CD4-positive, alpha-beta T cell treated with Interleukin-1 beta for 1 hour (primary cell): Measurements from ENCODE around the gene HAPLN2.
A peak's percentile ranks its signal among the peaks of the same experiment; 100 is the strongest.

Source experiments
- DNase-seq, 2 donors: peaks; one replicate each; pipeline ENCODE4 v3.0.0-alpha.2; 2020 to 2022

The HAPLN2 gene

DNA sequence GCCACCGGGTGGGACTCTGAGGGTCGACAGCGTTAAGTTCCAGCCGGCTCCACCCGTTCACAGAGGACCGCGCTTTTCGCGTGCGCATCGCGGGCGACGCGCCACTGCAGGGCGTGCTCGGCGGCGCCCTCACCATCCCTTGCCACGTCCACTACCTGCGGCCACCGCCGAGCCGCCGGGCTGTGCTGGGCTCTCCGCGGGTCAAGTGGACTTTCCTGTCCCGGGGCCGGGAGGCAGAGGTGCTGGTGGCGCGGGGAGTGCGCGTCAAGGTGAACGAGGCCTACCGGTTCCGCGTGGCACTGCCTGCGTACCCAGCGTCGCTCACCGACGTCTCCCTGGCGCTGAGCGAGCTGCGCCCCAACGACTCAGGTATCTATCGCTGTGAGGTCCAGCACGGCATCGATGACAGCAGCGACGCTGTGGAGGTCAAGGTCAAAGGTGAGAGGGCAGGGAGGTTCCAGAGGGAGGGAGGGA is 27.6 kb downstream of the HAPLN2 start:
- no peak for DNase-seq

DNA sequence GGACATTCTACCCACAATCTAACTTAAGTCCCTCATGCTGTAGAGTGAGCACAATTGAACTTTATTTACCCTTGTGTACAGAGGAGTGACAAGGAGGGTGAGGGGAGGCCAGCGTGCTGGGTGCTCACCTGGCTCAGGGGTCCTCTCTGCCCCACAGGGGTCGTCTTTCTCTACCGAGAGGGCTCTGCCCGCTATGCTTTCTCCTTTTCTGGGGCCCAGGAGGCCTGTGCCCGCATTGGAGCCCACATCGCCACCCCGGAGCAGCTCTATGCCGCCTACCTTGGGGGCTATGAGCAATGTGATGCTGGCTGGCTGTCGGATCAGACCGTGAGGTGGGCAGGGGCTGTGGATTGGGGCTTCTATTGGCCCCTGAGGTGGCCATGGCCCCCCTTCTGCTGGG is 28.1 kb downstream of the HAPLN2 start:
- no peak for DNase-seq

DNA sequence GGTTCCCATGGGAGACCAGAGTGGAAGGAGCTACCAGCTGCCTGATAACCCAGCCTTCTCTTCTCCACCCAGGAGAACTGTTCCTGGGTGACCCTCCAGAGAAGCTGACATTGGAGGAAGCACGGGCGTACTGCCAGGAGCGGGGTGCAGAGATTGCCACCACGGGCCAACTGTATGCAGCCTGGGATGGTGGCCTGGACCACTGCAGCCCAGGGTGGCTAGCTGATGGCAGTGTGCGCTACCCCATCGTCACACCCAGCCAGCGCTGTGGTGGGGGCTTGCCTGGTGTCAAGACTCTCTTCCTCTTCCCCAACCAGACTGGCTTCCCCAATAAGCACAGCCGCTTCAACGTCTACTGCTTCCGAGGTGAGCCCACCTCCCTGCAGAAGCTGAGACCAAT is 29.3 kb downstream of the HAPLN2 start:
- no peak for DNase-seq

DNA sequence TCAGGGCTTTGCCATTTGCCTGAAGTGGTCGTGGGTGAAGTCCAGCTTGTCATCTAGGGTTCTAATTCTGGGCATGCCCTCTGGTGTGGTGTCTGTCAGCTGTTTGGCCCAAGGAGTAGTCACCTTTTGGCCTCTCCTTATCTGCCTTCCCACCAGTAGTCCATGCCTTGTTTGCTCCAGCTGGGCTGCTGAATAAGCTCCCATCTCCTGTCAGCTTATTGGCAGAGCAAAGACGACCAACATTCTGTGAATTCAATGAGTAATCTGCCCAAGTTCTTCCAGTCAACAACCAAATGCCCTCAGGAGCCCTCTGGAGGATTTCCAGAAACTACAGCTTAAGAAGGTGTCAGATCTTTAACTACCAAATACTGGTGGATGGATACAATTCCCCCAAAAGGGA is 29.7 kb downstream of the HAPLN2 start:
- no peak for DNase-seq

DNA sequence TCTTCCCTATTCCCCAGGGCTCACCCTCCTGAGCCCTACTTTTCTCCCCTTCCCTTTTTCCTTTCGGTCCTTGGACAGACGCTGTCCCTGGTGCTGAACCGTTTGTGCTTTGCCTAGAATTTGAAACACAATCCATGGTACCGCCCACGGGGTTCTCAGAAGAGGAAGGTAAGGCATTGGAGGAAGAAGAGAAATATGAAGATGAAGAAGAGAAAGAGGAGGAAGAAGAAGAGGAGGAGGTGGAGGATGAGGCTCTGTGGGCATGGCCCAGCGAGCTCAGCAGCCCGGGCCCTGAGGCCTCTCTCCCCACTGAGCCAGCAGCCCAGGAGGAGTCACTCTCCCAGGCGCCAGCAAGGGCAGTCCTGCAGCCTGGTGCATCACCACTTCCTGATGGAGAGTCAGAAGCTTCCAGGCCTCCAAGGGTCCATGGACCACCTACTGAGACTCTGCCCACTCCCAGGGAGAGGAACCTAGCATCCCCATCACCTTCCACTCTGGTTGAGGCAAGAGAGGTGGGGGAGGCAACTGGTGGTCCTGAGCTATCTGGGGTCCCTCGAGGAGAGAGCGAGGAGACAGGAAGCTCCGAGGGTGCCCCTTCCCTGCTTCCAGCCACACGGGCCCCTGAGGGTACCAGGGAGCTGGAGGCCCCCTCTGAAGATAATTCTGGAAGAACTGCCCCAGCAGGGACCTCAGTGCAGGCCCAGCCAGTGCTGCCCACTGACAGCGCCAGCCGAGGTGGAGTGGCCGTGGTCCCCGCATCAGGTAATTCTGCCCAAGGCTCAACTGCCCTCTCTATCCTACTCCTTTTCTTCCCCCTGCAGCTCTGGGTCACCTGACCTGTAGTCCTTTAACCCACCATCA is 33.1 kb downstream of the HAPLN2 start:
- no peak for DNase-seq

DNA sequence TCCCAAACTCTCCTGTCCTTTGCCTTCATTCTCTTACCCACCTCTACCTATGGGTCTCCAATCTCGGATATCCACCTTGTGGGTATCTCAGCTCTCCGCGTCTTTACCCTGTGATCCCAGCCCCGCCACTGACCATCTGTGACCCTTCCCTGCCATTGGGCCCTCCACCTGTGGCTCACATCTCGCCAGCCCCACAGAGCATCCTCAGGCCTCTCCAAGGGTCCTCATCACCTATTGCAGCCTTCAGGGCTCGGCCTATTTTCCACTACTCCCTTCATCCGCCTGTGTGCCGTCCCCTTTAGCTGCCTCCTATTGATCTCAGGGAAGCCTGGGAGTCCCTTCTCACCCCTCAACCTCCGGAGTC is 33.8 kb downstream of the HAPLN2 start:
- DNase-seq: no peak

DNA sequence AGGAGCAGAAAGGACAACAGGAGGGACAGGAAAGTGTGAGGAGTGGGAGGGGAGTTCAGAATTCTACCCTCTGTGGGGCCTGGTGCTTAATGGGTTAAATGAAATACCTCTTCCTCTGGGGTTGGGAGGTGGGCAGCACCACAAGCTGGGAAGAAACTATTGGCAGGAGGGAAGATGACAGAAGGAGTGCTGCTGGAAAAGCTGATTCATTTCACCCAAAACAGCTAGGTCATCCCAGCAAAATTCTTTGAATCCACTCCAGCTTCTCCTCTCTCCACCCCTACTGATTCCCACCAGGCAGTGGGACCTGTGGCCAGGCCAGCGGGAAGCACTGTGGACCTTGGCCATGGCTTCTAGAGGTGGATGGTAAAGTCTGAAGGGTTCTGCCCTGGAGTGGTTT is 35.5 kb downstream of the HAPLN2 start:
- DNase-seq: no peak

DNA sequence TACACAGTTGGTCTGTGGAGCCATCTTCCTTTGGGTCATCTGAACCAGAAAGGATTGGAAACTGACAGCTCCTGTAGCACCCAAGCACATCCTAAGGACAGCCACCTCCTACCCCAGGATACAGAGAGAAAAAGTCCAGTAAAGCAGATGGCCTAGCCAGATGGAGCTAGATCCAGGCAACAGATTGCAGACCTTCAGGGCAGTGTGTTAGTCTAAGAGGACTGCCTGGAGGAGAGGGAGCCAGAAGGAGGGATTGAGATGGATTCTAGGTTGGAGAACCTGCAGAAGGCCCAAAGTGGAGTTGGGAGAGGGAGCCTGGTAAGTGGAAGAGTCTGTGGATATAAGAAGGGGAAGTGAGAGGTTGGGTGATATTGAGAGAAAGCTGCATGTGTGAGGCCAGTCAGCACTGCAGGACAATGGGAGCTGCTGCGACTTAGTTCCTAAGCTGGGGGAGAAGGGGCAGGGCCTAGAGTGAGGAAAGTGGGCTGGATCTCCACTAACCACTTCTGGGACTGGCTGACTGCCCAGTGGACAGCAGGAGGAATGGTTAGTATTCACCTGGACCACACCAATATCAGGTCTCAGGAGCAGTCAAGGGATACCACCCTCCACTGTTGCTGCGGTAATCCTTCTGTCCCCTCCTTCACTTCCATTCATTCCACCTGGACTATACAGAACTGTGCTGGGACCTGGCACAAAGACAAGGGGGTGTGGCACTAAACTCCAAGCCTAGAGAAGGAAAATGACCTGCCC is 36.1 kb downstream of the HAPLN2 start:
- no peak for DNase-seq

DNA sequence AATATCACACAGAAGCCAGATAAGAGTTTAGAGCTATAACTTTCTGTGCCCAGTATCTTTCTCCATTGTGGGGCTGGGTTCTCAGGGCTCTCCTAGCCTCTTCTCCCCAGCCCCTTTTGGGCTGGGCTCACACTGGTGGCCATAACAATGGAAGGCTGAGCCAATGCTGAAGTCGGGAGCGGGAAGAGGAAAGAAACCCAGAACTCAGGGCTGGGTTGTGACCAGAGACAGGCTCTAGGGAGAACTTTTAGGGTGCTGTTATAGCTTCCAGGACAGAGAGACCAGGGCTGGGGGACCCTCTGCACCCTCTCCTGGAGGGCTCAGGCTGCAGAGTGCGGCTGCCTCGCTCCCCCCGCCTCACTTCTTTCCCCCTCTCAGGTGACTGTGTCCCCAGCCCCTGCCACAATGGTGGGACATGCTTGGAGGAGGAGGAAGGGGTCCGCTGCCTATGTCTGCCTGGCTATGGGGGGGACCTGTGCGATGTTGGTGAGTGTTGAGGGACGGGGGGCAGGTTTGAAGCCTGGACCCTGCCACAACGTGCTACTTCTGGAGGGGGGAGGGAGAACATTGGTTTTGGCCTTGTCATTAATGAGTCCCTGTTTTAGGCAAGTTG is 36.8 kb downstream of the HAPLN2 start:
- no peak for DNase-seq

DNA sequence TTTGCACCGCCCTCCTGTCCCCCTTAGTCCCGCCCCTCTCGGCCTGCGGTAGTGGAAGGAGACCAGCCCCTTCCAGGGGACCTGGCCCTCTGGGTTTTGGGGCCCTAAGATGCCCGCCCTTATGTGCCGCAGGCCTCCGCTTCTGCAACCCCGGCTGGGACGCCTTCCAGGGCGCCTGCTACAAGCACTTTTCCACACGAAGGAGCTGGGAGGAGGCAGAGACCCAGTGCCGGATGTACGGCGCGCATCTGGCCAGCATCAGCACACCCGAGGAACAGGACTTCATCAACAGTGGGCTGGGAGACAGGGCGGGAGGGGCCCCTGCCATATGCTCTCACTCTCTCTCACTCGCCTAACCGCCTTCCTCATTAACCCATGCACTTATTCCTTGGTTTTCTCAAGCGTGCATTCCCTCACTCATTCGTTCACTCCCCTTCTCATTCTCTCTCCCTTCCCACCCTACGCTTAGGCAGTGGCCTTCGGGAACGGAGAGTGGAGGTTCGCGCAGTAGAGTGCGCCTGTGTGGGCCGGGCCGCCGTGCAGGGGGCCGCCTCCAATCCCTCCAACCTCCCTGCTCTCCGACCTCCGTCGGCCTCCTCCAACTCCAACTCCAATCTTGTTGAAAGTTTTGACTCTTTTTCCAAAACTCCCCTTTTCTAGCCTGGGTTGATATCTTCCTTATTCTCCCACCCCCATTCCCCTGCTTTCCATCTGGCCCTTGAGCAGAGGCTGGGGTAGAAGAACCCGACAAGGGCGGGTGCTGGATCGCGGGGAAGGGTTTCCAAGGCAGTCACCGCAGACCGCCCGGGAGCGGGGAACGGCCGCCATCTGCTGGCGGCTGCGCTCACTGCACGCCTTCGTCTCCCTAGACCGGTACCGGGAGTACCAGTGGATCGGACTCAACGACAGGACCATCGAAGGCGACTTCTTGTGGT is 37.9 kb downstream of the HAPLN2 start:
- DNase-seq: peak; percentile 75 to 78

DNA sequence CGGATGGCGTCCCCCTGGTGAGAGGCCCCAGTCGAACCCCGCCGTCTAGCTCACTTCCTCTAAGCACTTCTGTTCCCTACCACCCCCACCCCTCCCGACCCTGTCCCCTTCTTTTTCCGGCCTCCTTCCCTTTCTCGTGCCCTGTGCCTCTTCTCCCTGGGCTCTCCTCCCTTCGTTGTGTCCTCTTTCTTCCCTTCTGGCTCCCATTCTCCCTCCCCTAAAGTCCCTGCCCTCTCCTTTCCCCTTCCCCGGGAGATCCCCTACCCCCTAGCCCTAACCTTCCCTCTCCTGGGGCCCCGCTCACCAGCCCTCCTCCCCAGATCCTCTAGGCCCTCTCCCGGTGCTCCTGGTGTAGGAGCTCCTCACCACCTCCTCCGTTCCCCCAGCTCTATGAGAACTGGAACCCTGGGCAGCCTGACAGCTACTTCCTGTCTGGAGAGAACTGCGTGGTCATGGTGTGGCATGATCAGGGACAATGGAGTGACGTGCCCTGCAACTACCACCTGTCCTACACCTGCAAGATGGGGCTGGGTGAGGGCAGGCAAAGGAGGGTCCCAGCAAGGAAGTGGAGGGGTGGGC is 38.6 kb downstream of the HAPLN2 start:
- DNase-seq: no peak

DNA sequence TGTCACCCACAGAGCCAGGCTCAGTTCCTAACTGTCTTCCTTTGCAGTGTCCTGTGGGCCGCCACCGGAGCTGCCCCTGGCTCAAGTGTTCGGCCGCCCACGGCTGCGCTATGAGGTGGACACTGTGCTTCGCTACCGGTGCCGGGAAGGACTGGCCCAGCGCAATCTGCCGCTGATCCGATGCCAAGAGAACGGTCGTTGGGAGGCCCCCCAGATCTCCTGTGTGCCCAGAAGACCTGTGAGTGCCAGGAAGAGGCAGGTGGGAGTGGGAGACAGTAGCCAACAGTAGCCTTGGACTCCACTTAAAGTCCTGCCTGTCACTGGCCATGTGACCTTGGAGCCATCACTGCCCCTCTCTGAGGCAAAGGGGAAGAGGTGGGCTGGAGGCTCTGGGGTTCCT is 39.3 kb downstream of the HAPLN2 start:
- no peak for DNase-seq

DNA sequence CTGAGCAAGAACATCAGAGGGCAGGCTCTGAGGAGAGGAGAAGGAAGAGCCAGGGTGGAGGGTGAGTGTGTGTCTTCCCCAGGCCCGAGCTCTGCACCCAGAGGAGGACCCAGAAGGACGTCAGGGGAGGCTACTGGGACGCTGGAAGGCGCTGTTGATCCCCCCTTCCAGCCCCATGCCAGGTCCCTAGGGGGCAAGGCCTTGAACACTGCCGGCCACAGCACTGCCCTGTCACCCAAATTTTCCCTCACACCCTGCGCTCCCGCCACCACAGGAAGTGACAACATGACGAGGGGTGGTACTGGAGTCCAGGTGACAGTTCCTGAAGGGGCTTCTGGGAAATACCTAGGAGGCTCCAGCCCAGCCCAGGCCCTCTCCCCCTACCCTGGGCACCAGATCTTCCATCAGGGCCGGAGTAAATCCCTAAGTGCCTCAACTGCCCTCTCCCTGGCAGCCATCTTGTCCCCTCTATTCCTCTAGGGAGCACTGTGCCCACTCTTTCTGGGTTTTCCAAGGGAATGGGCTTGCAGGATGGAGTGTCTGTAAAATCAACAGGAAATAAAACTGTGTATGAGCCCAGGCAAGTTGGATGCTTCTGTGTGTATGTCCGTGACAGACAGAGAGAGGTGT is 39.8 kb downstream of the HAPLN2 start:
- DNase-seq: no peak

DNA sequence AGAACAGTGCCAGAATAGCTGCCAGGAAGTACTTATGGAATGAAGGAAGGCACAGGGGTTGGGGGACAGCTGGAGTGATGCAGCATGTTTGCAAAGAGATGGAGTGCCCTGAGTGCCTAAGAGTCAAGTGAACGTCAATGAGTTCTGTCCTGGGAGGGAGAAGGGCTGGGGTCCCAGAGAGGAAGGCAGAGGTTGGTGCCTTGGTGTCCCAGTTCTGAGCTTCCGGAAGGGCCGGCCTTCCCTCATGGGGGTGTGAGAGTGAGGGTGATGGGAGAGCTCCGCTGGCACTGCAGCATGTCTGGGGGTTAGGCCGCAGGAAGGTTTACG is 40.4 kb downstream of the HAPLN2 start:
- DNase-seq: no peak

DNA sequence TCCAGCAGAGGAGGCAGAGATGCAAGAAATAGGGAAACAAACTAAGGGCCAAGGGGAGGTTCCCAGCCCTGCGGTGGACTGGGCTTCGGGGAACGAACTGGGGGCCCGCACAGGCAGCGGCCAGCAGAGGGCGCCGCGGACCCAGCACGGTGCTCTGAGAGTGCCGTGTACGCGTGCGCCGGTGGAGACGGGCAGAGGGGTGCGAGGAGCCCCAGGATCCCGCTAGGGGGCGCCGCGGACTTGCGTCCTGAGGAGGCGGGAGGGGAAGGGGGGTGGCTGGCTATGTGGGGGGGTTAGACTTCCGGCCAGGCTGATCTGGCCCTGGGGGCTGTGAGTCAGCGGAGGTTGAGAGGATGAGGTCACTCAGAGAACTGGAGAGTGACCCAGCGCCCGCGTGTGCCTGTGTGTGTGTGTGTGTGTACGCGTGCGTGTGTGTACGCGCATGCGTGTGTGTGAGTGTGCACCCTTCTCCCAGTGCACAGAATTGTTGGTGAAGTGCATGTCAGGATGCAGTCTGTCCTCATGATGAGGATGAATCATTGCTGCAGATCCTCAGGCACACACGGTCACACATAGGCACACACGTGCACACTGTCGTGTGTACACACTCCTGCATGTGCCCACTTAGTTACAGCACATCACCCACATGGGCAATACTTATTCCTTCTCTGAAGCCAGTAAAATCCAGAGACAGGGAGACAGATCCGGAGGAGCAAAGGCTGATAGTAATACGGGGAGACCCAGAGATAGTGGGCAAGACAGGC is 41.0 kb downstream of the HAPLN2 start:
- DNase-seq: peak; percentile 92 to 93

DNA sequence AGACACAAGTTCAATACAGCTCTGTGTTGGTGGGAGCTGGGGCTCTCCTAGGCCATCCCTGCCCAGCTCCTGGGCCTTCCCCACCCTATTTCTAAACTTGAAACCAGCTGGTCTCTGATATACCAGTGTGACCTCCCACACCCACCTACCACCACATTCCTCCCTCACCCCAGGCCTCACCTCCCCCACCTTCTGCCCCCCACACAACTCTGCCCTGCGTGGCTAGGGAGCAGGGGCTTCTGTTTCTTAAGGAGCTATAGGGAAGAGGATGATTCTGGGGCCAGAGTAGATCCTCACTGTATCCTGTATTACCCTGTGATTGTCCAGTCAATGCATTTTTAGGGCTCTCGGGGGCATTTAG is 41.5 kb downstream of the HAPLN2 start:
- no peak for DNase-seq

DNA sequence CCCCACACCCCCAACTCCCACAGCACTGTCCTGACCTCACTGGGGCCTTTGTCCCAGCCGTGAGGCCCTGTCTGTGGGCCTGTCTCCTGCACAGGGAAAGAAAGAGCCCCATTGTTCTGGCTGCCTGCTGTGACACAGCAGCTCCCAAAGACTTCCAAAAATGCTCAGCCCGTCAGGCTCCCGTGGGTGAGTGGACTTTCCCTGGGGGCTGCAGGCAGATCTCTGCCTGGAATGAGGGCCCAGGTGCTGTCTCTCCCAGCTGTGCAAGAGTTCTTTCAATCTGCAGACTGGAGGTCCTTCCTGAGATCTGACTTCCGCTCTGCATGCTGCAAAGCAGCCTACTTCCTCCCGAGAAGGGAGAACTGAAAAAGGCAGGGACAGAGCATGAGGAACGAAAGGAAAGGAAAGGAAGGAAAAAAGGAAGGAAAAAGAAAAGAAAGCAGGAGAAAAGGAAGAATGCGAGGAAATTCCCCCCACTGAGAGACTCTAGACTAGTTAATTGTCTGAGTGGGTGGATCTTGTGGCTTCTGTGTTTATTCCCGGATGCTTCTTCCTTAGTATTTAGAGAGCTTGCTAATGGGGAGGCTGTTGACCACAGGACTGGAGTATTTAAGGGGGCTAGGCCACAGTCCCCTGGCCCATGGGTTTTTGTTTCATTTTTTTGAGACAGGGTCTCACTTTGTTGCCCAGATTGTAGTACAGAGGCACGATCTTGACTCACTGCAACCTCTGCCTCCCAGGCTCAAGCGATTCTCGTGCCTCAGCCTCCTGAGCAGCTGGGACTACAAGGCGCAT is 43.0 kb downstream of the HAPLN2 start:
- no peak for DNase-seq

DNA sequence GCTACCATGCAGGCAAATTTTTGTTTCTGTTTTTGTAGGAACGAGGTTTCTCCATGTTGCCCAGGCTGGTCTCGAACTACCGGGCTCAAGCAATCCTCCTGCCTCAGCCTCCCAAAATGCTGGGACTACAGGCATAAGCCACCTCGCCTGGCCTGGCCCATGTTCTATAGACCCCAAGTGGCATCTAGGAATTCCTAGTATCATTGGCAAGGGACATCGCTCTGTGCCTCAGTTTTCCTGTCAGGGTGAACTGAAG is 43.5 kb downstream of the HAPLN2 start:
- DNase-seq: no peak

DNA sequence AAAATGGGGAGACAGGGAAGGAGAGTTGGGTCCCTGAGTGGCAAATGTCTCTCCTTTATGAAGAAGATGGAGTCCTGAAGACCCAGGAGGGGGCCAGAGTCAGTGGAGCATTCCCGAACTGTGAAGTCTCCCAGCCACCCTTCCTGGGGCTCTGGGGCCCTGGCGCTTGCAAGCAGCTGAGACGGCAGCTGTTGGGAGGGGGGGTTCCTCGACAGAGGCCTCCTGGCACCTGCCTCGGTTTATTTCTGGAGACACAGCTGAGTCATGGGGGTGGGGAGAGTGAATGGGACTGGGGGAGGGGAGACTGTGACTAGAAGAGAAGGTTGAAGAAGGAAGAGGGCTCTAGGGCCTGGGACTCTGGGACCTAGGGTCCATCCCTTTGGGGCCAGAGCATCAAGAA is 44.0 kb downstream of the HAPLN2 start:
- no peak for DNase-seq

DNA sequence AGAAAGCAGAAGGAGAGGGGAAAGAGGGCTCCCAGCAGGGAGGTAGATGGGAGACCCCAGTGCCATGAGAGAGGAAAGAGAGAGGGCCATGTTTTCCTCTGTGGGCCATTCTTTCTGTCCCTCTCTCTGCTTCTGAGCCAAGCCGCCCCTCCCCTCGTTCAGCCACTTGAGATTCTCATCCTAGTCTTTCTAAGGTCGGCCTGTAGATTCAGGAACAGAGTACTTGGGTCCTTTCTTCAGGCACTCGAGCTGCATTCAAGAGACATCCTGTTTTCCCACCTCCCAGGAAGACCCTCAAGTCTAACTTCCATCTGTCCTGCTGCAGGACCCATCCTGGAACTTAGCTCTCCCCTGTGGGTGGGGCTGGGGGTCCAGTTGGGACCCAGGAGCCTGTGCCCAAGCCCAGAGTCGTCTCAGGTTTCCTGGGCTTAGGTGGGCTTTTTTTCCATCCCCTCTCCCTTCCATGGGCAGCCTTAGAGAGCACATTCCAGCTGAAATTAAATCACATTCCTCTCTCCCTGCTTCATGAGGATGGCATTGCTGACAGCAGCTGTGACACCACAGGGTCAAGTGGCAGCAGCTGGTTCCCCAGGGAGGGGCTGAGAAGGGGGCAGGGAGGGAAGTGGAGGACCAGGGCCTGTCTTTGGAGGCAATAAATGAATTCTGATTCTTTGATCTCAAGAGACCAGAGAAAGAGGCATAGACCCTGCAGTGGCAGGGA is 45.0 kb downstream of the HAPLN2 start:
- DNase-seq: no peak
